GM19239 (cell line): Measurements from ENCODE around the gene DMAC2L.

Source experiments
- DNase-seq: peaks from one replicate; pipeline ENCODE4 v3.0.0; 2011; ENCODE audit warnings: low spot score; ENCODE audit not compliant: insufficient read length
- FAIRE-seq: peaks from 2 replicates; lab custom pipeline; 2011; peaks lifted over from hg19 to GRCh38; lab: Jason Lieb, UNC

The DMAC2L gene

DNA sequence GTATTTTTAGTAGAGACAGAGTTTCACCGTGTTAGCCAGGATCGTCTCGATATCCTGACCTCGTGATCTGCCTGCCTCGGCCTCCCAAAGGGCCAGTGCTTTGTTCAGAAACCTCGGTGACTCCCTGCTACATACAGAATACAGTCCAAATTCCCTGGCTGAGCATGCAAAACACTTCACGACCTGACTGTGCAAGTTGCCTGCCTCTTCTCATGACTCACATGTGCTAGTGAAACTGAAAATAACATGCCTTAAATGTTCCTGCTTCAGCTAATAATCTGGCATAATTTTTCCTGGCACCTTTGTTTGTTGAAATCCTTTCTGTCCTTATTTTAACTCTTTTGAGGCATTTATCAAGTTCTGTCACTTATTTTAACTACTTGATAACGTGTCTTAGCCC is 8.2 kb downstream of the DMAC2L start:
- DNase-seq (no peak), FAIRE-seq (no peak)

DNA sequence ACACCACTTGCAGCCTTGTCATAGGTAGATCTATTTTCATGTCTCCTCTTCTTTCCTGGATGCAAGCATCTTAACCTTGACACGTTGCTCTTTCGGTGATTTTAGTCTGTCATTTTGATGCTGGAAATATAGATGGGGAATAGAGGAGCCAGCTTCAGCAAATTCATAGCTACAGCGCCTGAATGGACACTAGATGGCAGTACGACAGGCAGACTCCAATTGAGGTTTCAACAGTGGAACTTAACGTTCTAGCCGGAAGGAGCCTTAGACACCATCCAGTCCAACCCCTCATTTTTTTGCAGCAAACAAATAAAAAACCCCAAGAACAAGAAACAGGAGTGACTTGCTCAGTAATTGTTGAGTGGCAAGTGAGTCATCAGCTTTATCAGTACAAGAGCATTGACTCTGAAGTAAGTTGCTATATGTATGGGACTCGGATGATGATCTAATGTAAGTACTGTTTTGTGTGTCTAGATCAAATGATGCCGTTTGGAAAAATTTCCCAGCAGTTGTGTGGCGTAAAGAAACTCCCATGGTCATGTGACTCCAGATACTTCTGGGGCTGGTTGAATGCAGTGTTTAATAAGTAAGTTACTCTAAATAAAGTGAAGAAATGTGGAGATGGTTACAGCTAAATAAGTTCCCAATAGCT is 9.0 kb downstream of the DMAC2L start:
- DNase-seq = no peak
- peak; percentile 98 for FAIRE-seq

GRCh38 chr14:50331596-50331995 is 19.5 kb downstream of the DMAC2L start:
- DNase-seq (no peak), FAIRE-seq (no peak)

DNA sequence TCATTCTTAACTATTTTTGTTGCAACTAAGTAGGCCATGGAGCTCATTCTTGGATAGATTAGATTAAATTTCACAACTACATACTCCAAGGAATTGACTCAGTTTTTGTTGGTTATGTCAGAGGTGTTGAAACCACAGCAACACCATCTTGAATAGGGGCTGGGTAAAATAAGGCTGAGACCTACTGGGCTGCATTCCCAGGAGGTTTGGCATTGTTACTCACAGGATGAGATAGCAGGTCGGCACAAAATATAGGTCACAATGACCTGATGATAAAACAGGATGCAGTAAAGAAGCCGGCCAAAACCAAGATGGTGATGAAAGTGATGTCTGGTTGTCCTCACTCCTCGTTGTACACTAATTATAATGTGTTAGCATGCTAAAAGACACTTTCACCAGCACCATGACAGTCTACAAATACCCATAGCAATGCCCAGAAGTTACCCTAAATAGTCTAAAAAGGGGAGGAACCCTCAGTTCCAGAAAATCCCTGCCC is 20.9 kb downstream of the DMAC2L start:
- no peak for DNase-seq
- FAIRE-seq = no peak

DNA sequence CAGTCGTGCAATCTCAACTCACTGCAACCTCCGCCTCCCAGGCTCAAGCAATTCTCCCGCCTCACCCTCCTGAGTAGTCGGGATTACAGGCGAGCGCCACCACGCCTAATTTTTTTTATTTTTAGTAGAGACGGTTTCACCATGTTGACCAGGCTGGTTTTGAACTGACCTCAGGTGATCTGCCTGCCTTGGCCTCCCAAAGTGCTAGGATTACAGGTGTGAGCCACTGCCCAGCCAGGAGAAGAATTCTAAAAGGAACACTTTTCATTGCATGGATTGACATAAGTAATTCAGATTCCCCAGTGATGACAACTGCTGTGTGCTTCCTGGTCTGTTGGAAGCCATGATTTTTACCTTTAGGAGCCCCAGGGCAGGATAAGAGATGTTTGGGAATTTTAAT is 22.1 kb downstream of the DMAC2L start:
- FAIRE-seq = no peak
- no peak for DNase-seq

DNA sequence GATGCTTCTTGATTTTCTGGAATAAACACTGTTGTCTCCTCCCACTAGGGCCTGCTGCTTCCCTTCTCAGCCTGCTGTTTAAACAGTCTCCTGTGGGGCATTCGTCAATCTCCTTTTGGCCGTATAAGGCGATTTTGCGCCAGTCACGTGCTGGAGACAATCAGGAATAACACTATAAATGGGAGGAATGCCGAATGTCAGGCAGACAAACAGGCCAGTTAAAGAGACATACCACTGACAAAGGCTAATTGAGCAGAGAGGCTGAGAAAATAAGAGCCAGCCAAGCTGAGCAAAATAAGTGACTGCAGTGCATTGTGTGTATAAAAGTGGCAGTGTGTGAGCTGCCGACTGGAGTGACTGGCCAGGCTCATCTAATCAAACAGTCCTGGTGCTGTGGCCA is 23.3 kb downstream of the DMAC2L start:
- no peak for DNase-seq
- no peak for FAIRE-seq

DNA sequence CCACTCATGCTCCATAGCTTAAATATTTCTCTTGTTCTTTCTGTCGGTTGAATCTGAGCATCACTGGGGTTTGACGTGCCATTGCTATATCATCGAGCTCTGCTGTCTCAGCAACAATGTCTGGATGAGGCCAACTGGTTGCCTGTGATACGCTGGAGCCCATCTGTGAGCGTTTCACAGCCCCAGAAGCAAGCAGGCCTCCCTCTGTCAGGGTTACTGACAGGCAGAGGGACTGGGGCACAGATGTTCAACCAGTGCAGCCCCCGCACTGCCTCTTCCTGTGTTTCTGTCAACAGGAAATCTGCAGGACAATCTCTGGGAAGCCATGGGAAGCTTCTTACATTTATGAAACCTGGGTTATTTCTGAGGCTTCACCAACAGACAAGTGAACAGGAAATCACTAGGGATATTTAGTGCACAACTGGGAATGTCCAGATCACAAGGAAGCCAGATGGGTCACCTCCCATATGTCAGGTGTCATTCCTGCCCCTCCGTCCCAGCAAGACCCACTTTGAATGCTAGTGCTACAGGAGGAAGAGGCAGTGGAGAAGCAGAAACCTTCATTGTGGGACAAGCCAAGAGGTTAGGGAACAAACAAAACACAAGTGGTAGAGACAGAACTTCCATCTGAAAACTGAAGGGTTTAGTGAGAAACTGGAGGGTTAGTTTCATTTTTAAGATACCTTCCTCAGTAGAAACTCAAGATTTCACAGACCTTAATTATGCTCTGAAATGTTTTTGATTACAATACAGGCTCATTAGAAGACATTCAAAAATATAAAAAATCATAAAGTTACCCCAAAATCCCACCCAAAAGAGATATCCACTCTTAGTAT is 24.1 kb downstream of the DMAC2L start:
- no peak for DNase-seq
- peak; percentile 57 for FAIRE-seq

- DNase-seq (no peak), FAIRE-seq (no peak)
Measured at GRCh38 chr14:50338587-50338986, 26.5 kb downstream of the DMAC2L start.

GRCh38 chr14:50339178-50339804 is 27.2 kb downstream of the DMAC2L start:
- DNase-seq (no peak), FAIRE-seq (no peak)

DNA sequence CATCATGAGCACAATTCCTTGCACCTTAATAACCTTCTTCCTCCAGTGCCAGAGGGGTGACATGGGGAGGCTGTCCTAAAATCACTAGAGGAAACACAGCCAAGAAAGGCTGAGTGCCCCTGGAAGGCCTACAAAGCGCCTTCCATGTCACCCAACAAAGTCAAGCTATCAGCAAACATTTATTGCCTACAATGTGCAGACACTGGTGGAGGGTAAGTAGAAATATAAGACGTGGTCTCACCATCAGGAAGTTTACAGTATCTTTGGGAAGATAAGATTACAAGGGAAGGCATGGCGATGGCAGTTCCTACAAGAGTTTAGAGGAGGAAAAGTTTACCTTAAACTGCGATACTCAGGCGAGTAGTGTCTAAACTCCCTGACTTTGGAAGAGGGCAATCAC is 27.9 kb downstream of the DMAC2L start:
- no peak for FAIRE-seq
- no peak for DNase-seq

- FAIRE-seq (no peak), DNase-seq (no peak)
Measured at GRCh38 chr14:50340963-50341362, 28.8 kb downstream of the DMAC2L start.

DNA sequence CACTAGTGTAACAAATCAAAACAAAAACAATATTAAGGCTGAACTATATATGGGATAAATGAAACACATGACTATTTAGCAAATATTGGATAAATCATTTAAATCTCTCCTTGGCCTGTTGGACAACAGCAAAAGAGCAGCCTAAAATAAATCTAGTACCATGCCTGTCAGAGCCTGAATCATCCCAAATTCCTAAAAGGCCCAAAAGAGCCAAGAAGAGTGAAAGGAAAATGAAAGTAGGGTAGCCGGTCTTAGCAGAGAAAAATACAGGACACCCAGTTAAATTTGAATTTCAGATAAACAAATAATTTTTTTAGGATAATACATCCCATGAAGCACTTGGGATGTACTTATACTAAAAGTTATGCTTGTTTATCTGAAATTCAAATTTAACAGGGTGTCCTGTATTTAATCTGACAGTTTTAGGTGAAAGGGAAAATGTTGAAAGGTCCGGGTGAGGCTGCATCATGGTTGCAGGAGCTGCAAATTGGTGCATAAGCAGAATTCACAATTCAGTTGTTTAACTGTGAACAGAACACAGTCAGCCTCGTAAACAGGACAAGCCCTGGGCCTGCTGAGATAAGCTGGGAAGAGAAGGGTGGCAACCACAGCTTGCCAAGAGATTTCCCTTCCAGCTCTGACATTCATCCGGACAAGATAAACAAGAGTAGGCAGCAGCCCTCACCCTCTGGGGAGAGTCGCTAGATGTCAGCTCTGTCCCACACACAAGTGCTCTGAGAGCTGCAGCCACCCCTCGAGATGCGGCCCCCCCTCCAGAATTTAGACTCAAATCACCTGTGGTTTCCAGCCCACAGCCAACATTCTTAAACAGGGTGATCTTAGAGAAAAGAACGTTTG is 30.3 kb downstream of the DMAC2L start:
- DNase-seq = no peak
- no peak for FAIRE-seq

- no peak for DNase-seq
- no peak for FAIRE-seq
Measured at GRCh38 chr14:50343434-50343833, 31.3 kb downstream of the DMAC2L start.

DNA sequence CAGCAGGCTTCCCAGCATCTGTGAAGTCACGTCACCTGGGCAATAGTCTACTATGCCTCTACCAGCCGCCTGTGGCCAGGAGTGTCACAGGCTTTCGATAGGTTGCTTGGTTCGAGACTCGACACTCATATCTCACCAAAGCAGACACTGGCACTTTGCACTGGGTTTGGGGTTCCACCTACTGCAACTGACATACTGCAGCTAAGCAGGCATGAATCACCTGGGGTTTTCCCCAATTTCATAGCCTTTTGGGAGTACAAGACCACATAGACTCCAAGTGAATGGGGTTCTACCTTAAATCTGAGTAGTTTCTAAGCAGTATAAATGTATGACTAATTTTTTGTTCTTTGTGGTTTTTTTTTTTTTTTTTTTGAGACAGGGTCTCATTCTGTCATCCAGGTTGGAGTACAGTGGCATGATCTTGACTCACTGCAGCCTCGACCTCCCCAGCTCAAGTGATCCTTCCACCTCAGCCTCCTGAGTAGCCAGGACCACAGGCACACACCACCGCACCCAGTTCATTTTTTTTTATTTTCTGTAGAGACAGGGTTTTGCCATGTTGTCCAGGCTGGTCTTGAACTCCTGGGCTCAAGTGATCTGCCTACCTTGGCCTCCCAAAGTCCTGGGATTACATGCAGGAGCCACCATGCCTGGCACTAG is 32.1 kb downstream of the DMAC2L start:
- FAIRE-seq = no peak
- DNase-seq = no peak

GRCh38 chr14:50344876-50345563 is 32.9 kb downstream of the DMAC2L start:
- DNase-seq = no peak
- FAIRE-seq = no peak

- FAIRE-seq (no peak), DNase-seq (no peak)
Measured at GRCh38 chr14:50345846-50346422, 33.8 kb downstream of the DMAC2L start.

DNA sequence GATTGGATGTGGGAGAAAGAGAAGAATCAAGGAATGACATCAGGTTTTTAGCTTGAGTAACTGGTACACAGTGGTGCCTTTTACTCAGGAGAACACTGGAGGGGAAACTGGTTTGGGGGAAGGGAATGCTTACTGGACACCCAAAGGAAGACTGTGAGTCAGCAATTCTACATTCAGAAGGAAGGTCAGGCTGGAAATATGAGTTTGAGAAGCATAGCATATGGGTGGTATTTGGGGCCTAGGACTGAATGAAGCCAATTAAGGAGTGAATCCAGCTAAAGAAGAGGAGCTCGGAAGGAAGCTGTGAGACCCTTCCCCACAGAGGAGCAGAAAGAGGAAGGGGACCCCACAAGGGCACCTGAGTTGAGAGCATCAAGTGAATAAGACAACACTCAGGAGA is 35.4 kb downstream of the DMAC2L start:
- FAIRE-seq (no peak), DNase-seq (no peak)

DNA sequence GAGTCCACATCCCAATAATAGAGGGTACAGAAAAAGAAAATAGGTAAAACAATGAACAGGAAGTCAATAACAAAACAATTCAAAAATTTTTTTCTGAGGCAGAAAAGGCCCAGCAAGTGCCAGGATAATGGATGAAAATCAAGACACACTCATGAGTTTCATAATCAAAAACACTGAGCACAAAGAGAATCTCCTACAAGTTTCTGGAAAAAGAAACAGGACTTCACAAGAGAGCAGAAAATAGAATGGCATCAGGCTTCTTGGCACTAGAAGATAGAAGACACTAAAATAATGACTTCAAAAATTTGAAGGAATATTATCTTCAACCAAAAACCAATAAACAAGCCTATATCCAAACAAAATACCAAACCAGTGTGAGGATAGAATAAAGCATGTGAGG is 36.8 kb downstream of the DMAC2L start:
- DNase-seq (no peak), FAIRE-seq (no peak)

DNA sequence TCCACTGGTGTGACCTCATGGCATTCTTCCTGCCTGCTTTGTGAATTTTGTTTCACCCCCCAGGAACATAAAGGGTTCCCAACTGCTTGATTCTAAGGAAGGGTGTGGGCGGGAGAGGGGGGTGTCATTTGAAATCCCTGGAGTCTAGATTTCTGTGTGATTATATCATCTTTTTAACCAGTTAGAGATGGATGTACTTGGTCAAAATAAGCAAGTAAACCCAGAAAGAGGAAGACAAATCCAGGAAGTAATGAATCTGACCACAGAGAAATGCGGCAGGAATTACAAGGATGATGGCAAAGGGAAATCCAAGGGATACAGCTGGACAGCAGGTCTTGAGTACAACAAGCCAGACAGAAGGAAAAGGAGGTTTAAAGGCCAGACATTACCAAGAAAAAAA is 38.9 kb downstream of the DMAC2L start:
- FAIRE-seq (no peak), DNase-seq (no peak)
